K562 (cell line): ENCODE data around the gene C1orf50. TPM values are rescaled to one million over a fixed set of nuclear protein-coding genes. Genes with fewer than 3 reads are reported as not detected.
A peak's percentile ranks its signal among the peaks of the same experiment; 100 is the strongest.

Experiments used
- CBFA2T2 ChIP-seq: fragments of 450-650 bp; conservative IDR thresholded peaks from 2 replicates; pipeline ENCODE4 v1.6.1; 2017; ENCODE audit warnings: mild to moderate bottlenecking
- CBX8 ChIP-seq: fragments of 200-600 bp; sonication (generic); IDR thresholded peaks from 2 replicates; pipeline ENCODE4 v1.6.1; 2012; ENCODE audit warnings: borderline replicate concordance, mixed run types, low read depth, mild to moderate bottlenecking, moderate library complexity, mixed read lengths, low read length, control low read depth, inconsistent platforms; ENCODE audit not compliant: poor library complexity, severe bottlenecking; ENCODE audit errors: extremely low read depth
- CSDE1 ChIP-seq, 2 experiments: fragments of 450-650 bp; IDR thresholded peaks; 2 replicates each; pipeline ENCODE4 v1.6.1; 2016; ENCODE audit warnings: mild to moderate bottlenecking in 1 of 2
- FOXO4 ChIP-seq: fragments of 450-650 bp; formaldehyde crosslinking; IDR thresholded peaks from 2 replicates; pipeline ENCODE4 v1.4.0; 2020; ENCODE audit warnings: mild to moderate bottlenecking, moderate library complexity
- MXI1 ChIP-seq: IDR thresholded peaks from 2 replicates; pipeline ENCODE4 v1.6.1; 2011; ENCODE audit warnings: low read depth, mild to moderate bottlenecking, improper control_type of control experiment, low read length
- RAD21 ChIP-seq, 2 experiments: fragments of 250-450 bp in 1 of 2; fragments of 450-650 bp in 1 of 2; sonication (Bioruptor Pico) in 1 of 2; formaldehyde crosslinking in 1 of 2; IDR thresholded peaks in 1 of 2; conservative IDR thresholded peaks in 1 of 2; 2 replicates each; pipeline versions ENCODE4 v1.4.0 to v1.8.0; 2020 to 2022; ENCODE audit warnings: mild to moderate bottlenecking in 2 of 2, moderate library complexity in 1 of 2
- STAT5A ChIP-seq: IDR thresholded peaks from 2 replicates; pipeline ENCODE4 v1.6.1; 2012; ENCODE audit warnings: low read length, inconsistent platforms, borderline replicate concordance
- ZNF318 ChIP-seq, 2 experiments: fragments of 450-650 bp; IDR thresholded peaks; 2 replicates each; pipeline ENCODE4 v1.6.1; 2016; ENCODE audit warnings: mild to moderate bottlenecking in 2 of 2, borderline replicate concordance in 1 of 2, low read depth in 1 of 2, moderate library complexity in 1 of 2
- ZNF324 ChIP-seq: fragments of 250-450 bp; sonication (Bioruptor Pico); IDR thresholded peaks from 2 replicates; pipeline ENCODE4 v1.4.0; 2020; ENCODE audit warnings: mild to moderate bottlenecking
- ZNF518B ChIP-seq: fragments of 250-450 bp; sonication (Bioruptor Pico); IDR thresholded peaks from 2 replicates; pipeline ENCODE4 v1.5.0; 2021; ENCODE audit warnings: mild to moderate bottlenecking, moderate library complexity
- ZNF785 ChIP-seq: fragments of 250-450 bp; sonication (Bioruptor Pico); IDR thresholded peaks from 2 replicates; pipeline ENCODE4 v1.4.0; 2020; ENCODE audit warnings: mild to moderate bottlenecking
- polyA plus RNA-seq, 8 experiments: library from polyadenylated mRNA; depleted of rRNA in 4 of 8; stranded (reverse) in 5 of 8; unstranded in 3 of 8; fragments of >200 nt; fragmentation: Nextera tagmentation in 2 of 8; fragmentation: Illumina TruSeq in 1 of 8; extraction: Ambion mirVana in 2 of 8; extraction: Trizol in 1 of 8; gene quantifications; 2 replicates each; pipeline versions ENCODE4 v1.2.1 to v1.2.3, GENCODE V29; 2011 to 2014; ENCODE audit warnings: inconsistent platforms in 1 of 8, missing spikeins in 1 of 8
- total RNA-seq, 7 experiments: library from RNA; depleted of rRNA in 6 of 7; stranded (reverse); fragments of >200 nt in 6 of 7; fragmentation: Illumina TruSeq in 2 of 7; extraction: Trizol in 2 of 7; gene quantifications; 2 replicates each; pipeline versions ENCODE4 v1.2.1 to v1.2.3, GENCODE V29; 2011 to 2021; ENCODE audit warnings: low replicate concordance in 1 of 7

C1orf50 gene
- total and polyA plus RNA-seq, 9 of the 15 experiments (the other 6 are each of a cell fraction or from before 2014, with no cell fraction given), result 0.55 to 13.9 (median 5.2) TPM

GRCh38 chr1:42736152-42736551, 30.9 kb upstream of the C1orf50 start (continued):
- TF ChIP-seq ZNF518B (CRISPR knock-in tag) (no peak), CBFA2T2 (no peak), FOXO4 (CRISPR knock-in tag) (no peak), CSDE1 (IDR thresholded peaks at IDR 0.05) (no peak), ZNF318 (IDR thresholded peaks at IDR 0.05; ENCODE audit: borderline replicate concordance in 1 of 2, low read depth in 1 of 2) (no peak), MXI1 (no peak), CBX8 (no peak), RAD21 (CRISPR knock-in tag; conservative IDR thresholded peaks at IDR 0.05 in 1 of 2, IDR thresholded peaks at IDR 0.05 in 1 of 2) (peak in 1 of 2 experiments; percentile 59; a peak in 2 of 4 replicates), STAT5A (no peak), ZNF324 (CRISPR knock-in tag) (no peak), ZNF785 (CRISPR knock-in tag) (no peak)
